ENCODE measurements around the gene CLPTM1. TPM values are rescaled to one million over a fixed set of nuclear protein-coding genes. Genes with fewer than 3 reads are reported as not detected.
"Not testable (repeated sequence)": the region's sequence is repeated elsewhere in the genome, so short reads cannot be mapped to it uniquely, and the experiment has no call there.

CLPTM1 gene
- total and polyA plus RNA-seq, 2 experiments from 2014 or later, result 41.6 to 71.5 TPM

DNA sequence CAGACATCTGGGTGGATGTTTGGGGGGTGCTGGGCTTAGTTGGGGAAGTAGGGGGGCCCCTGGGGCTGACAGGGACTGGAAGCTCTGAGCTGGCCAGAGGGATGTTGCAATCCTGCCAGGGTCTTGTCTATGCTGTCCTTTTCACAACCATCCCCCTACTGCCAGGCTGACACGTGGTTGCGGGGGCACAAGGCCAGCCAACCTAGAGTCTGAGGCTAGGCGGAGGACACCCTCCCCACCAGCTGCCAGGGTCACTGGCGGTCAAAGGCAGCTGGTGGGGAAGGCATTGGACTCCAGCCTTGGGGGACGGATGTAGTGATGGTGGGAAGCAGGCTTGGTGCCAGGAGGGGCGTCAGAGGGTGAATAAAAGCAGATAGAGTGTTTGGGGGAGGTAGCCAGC lies 42.3 kb upstream of the CLPTM1 start (continued):
- TF ChIP-seq JUNB (IDR thresholded peaks at IDR 0.05; ENCODE audit: unreplicated experiment) (no peak), STAT1 (IDR thresholded peaks at IDR 0.05; ENCODE audit: unreplicated experiment) (no peak), EZH2phosphoT487 (IDR thresholded peaks at IDR 0.05; ENCODE audit: unreplicated experiment) (no peak)

DNA sequence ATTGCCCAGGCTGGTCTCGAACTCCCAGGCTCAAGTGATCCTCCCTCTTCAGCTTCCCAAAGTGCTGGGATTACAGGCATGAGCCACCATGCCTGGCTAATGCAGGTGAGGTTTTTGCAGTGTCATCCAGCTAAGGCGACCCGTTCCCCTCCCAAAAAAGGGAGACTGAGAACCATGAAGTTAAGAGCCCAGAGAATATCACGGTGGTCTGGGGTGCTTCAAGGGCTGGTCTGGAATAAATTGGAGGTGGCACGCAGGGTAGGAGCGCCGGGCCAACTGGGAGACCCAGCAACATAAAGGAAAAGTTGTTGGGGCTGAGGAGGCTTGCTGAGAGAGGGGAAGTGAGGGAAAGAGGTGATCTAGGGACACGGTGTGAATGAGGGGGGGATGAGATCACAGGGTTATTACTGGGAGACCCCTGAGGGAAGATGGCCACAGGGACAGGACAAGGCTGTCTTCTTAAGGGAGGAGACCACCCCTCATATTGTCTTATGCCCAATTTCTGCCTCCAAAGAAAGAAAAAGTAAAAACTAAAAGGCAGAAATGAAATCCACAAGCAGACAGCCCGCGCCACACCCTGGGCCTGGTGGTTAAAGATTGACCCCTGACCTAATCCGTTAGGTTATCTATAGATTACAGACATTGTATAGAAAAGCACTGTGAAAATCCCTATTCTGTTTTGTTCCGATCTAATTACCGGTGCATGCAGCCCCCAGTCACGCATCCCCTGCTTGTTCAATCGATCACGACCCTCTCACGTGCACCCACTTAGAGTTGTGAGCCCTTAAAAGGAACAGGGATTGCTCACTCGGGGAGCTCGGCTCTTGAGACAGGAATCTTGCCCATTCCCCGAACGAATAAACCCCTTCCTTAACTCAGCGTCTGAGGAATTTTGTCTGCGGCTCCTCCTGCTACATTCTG lies 41.4 kb upstream of the CLPTM1 start:
- H3K4me1 Mint-ChIP-seq, result peaks cover 34% of the 10 kb centered on the region
- peak; percentile 49 for DNase-seq (ENCODE audit: low spot score)
- peak overlapping the region; percentile 99 for H3K27ac Mint-ChIP-seq
- not testable (repeated sequence) for H4K20me1 ChIP-seq (replicated peaks; ENCODE audit: insufficient read depth); H3K9me3 Mint-ChIP-seq; H3K9me2 ChIP-seq (ENCODE audit: insufficient read depth); H3F3A ChIP-seq (replicated peaks; ENCODE audit: low read depth); H3K36me3 ChIP-seq (ENCODE audit: insufficient read depth); H3K27me3 ChIP-seq (ENCODE audit: insufficient read depth); H3K79me2 ChIP-seq (replicated peaks; ENCODE audit: insufficient read depth); ATAC-seq
- peak overlapping the region; percentile 89 for H3K4me3 Mint-ChIP-seq
- peaks cover 12% of the 10 kb centered on the region for H3K36me3 Mint-ChIP-seq (ENCODE audit: low read depth)
- peak overlapping the region; percentile 87 for H2AFZ ChIP-seq
- peak overlapping the region; percentile 90 for H3K4me2 ChIP-seq
- peak overlapping the region; percentile 95; the same call in 1 of the 2 replicates for H3K27ac ChIP-seq (ENCODE audit: low read depth)
- peaks cover 22% of the 10 kb centered on the region for H3K4me1 ChIP-seq (ENCODE audit: insufficient read depth)
- H3K4me3 ChIP-seq, result peak overlapping the region; percentile 74
- H3K27me3 Mint-ChIP-seq (ENCODE audit: insufficient read depth, low read depth, poor library complexity), result peaks cover 19% of the 10 kb centered on the region

DNA sequence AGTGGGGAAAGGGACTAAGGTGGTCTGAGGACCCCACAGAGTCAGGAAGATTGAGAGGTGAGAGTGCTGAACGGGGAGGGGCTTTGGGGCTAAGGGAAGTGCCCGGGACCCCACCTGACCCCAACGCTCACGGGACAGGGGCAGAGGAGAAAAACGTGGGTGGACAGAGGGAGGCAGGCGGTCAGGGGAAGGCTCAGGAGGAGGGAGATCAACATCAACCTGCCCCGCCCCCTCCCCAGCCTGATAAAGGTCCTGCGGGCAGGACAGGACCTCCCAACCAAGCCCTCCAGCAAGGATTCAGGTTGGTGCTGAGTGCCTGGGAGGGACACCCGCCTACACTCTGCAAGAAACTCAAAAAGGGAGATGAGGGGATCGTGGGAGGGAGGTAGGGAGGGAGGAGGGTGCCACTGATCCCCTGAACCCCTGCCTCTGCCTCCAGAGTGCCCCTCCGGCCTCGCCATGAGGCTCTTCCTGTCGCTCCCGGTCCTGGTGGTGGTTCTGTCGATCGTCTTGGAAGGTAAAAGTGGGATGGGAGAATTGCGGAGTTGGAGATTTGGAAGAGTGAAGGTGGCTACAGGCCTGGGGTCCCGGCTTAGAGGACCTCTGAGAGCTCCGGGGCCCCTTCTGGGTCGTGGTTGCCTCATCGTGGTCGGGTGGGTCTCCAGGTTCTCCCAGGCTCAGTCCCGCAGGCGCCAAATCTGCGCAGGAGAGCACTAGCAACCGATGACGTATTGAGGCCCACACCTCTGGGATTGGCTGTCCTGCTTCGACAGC lies 40.6 kb upstream of the CLPTM1 start, which contains the start of gene APOC1:
TSS of gene APOC1 (plus strand) at position 176 of the 774 bp plus-strand sequence. CDS start at position 460, 284 bp downstream.
- not testable (repeated sequence) for H3K9me3 Mint-ChIP-seq; H3K79me2 ChIP-seq (replicated peaks; ENCODE audit: insufficient read depth); H3K36me3 Mint-ChIP-seq (ENCODE audit: low read depth); H3F3A ChIP-seq (replicated peaks; ENCODE audit: low read depth); H4K20me1 ChIP-seq (replicated peaks; ENCODE audit: insufficient read depth); H3K36me3 ChIP-seq (ENCODE audit: insufficient read depth); H3K9me2 ChIP-seq (ENCODE audit: insufficient read depth); H3K27me3 ChIP-seq (ENCODE audit: insufficient read depth)
- H3K27me3 Mint-ChIP-seq (ENCODE audit: insufficient read depth, low read depth, poor library complexity), result peaks cover 15% of the 10 kb centered on the region
- H3K4me3 Mint-ChIP-seq, result peak within 1 kb of the TSS; percentile 89
- peak; percentile 64 for TF ChIP-seq POLR2AphosphoS5 (IDR thresholded peaks at IDR 0.05; ENCODE audit: low read depth)
- peak; percentile 95 for TF ChIP-seq CREB1 (CRISPR knock-in tag; IDR thresholded peaks at IDR 0.05; ENCODE audit: low read depth)
- peak within 1 kb of the TSS; percentile 87 for H2AFZ ChIP-seq
- peak; percentile 95 for DNase-seq (ENCODE audit: low spot score)
- ATAC-seq, result peak; percentile 89
- H3K4me1 Mint-ChIP-seq, result peaks cover 34% of the 10 kb centered on the region
- H3K4me1 ChIP-seq (ENCODE audit: insufficient read depth), result peaks cover 22% of the 10 kb centered on the region
- H3K4me3 ChIP-seq, result peak within 1 kb of the TSS; percentile 74
- peak within 1 kb of the TSS; percentile 90 for H3K4me2 ChIP-seq
- peak within 1 kb of the TSS; percentile 95 for H3K27ac ChIP-seq (ENCODE audit: low read depth)
- H3K27ac Mint-ChIP-seq, result peak within 1 kb of the TSS; percentile 99

DNA sequence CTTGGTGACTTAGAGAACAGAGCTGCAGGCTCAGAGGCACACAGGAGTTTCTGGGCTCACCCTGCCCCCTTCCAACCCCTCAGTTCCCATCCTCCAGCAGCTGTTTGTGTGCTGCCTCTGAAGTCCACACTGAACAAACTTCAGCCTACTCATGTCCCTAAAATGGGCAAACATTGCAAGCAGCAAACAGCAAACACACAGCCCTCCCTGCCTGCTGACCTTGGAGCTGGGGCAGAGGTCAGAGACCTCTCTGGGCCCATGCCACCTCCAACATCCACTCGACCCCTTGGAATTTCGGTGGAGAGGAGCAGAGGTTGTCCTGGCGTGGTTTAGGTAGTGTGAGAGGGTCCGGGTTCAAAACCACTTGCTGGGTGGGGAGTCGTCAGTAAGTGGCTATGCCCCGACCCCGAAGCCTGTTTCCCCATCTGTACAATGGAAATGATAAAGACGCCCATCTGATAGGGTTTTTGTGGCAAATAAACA lies 30.9 kb upstream of the CLPTM1 start:
- no peaks in the 10 kb centered on the region; the same call in 1 of the 2 replicates for H3K36me3 ChIP-seq (ENCODE audit: insufficient read depth)
- no peak for DNase-seq (ENCODE audit: low spot score)
- Mint-ChIP-seq H3K36me3 (ENCODE audit: low read depth) (no peaks in the 10 kb centered on the region; the same call in 2 of the 3 replicates), H3K27ac (no peak overlapping the region), H3K9me3 (peaks cover 3% of the 10 kb centered on the region; the same call in 1 of the 3 replicates), H3K4me3 (no peak overlapping the region), H3K4me1 (peaks cover 19% of the 10 kb centered on the region), H3K27me3 (ENCODE audit: insufficient read depth, low read depth, poor library complexity) (peaks cover 19% of the 10 kb centered on the region)
- H4K20me1 ChIP-seq (replicated peaks; ENCODE audit: insufficient read depth), result no peaks in the 10 kb centered on the region
- H3K4me2 ChIP-seq, result no peak overlapping the region
- H3K4me3 ChIP-seq, result no peak overlapping the region
- 0 out of 2 replicates have a peak overlapping the region, but pooled peaks have one; percentile 28 for H2AFZ ChIP-seq
- no peak overlapping the region for H3K27ac ChIP-seq (ENCODE audit: low read depth)
- no peak for ATAC-seq
- H3F3A ChIP-seq (replicated peaks; ENCODE audit: low read depth), result no peaks in the 10 kb centered on the region
- H3K79me2 ChIP-seq (replicated peaks; ENCODE audit: insufficient read depth), result no peaks in the 10 kb centered on the region
- H3K4me1 ChIP-seq (ENCODE audit: insufficient read depth), result peaks cover 10% of the 10 kb centered on the region; the same call in 1 of the 2 replicates
- no peaks in the 10 kb centered on the region for H3K27me3 ChIP-seq (ENCODE audit: insufficient read depth)
- H3K9me2 ChIP-seq (ENCODE audit: insufficient read depth), result no peaks in the 10 kb centered on the region
- TF ChIP-seq EZH2 (IDR thresholded peaks at IDR 0.05; ENCODE audit: low read depth, unreplicated experiment), result no peak
- TF ChIP-seq ZNF114 (CRISPR knock-in tag; IDR thresholded peaks at IDR 0.05), result no peak
- TF ChIP-seq, protein P1, sequence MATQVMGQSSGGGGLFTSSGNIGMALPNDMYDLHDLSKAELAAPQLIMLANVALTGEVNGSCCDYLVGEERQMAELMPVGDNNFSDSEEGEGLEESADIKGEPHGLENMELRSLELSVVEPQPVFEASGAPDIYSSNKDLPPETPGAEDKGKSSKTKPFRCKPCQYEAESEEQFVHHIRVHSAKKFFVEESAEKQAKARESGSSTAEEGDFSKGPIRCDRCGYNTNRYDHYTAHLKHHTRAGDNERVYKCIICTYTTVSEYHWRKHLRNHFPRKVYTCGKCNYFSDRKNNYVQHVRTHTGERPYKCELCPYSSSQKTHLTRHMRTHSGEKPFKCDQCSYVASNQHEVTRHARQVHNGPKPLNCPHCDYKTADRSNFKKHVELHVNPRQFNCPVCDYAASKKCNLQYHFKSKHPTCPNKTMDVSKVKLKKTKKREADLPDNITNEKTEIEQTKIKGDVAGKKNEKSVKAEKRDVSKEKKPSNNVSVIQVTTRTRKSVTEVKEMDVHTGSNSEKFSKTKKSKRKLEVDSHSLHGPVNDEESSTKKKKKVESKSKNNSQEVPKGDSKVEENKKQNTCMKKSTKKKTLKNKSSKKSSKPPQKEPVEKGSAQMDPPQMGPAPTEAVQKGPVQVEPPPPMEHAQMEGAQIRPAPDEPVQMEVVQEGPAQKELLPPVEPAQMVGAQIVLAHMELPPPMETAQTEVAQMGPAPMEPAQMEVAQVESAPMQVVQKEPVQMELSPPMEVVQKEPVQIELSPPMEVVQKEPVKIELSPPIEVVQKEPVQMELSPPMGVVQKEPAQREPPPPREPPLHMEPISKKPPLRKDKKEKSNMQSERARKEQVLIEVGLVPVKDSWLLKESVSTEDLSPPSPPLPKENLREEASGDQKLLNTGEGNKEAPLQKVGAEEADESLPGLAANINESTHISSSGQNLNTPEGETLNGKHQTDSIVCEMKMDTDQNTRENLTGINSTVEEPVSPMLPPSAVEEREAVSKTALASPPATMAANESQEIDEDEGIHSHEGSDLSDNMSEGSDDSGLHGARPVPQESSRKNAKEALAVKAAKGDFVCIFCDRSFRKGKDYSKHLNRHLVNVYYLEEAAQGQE (IDR thresholded peaks at IDR 0.05; ENCODE audit: unreplicated experiment), result no peak
- TF ChIP-seq, protein P2, sequence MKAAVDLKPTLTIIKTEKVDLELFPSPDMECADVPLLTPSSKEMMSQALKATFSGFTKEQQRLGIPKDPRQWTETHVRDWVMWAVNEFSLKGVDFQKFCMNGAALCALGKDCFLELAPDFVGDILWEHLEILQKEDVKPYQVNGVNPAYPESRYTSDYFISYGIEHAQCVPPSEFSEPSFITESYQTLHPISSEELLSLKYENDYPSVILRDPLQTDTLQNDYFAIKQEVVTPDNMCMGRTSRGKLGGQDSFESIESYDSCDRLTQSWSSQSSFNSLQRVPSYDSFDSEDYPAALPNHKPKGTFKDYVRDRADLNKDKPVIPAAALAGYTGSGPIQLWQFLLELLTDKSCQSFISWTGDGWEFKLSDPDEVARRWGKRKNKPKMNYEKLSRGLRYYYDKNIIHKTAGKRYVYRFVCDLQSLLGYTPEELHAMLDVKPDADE (IDR thresholded peaks at IDR 0.05), result no peak
- TF ChIP-seq STAT1 (IDR thresholded peaks at IDR 0.05; ENCODE audit: unreplicated experiment), result no peak
- no peak for TF ChIP-seq NANOG (IDR thresholded peaks at IDR 0.05; ENCODE audit: borderline replicate concordance)
- no peak for TF ChIP-seq EZH2phosphoT487 (IDR thresholded peaks at IDR 0.05; ENCODE audit: unreplicated experiment)
- TF ChIP-seq POLR2AphosphoS5 (IDR thresholded peaks at IDR 0.05; ENCODE audit: low read depth), result no peak

Data from GM23338 (cell line).